NCI-H1694 treated with DMSO at 0.1 percent for 48 hours (cell line): Measurements from ENCODE around the gene FIP1L1.

Experiments used
- DNase-seq: peaks from one replicate; lab custom pipeline; 2025; lab: John Stamatoyannopoulos, UW

The FIP1L1 gene

GRCh38 chr4:53501561-53501960 is 124.1 kb downstream of the FIP1L1 start:
- DNase-seq = no peak

DNA sequence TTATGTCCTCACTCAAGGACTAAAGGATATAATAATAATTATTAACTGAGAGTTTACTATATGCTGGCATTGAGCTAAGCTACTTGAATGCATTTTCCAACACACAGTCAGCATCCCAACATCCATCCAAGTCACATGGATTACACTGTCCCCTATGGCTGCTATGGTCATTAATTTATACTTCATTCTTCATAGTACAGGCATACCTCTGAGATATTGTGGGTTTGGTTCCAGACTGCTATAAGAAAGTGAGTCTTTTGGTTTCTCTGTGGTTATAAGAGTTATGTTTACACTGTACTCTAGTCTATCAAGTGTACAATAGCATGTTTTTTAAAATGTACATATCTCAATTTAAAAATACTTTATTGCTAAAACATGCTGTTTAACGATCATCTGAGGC is 124.7 kb downstream of the FIP1L1 start:
- no peak for DNase-seq

DNA sequence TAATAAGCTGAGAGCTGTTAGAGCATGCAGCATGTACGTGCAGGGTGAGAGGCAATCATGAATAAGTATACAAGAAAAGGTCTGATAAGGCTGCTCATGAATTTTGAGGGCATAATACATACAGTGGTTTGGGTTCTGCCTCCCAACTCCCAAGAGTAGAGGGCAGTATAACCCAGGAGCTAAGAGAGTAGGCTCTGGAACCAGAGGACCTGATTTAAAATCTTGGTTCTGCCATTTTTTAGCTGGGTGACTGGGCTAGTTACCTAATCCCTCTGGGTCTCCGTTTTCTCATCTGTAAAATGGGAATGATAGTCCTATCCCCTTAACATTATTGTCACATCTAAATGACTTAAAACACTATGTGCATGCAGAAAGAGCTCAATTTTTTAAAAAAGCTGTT is 128.5 kb downstream of the FIP1L1 start:
- DNase-seq = no peak

DNA sequence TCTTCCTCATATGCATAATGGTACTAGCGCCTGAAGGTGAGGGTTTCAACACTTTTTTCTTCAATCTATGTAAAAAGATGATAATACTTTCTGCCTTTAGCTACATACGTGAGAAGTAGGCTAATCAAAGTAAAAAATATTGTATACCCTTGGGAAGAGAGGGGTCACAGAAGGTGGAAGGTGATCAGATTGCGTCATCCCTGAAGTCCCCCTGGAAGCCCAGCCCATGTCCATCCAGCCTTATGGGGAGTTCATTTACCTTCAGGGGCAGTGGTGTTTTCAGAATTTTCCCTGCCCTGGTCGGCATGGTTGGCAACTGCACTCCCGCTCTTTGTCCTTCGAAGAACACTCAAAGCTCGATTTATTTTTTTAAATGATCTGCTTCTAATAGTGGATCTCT is 129.6 kb downstream of the FIP1L1 start:
- DNase-seq = no peak

DNA sequence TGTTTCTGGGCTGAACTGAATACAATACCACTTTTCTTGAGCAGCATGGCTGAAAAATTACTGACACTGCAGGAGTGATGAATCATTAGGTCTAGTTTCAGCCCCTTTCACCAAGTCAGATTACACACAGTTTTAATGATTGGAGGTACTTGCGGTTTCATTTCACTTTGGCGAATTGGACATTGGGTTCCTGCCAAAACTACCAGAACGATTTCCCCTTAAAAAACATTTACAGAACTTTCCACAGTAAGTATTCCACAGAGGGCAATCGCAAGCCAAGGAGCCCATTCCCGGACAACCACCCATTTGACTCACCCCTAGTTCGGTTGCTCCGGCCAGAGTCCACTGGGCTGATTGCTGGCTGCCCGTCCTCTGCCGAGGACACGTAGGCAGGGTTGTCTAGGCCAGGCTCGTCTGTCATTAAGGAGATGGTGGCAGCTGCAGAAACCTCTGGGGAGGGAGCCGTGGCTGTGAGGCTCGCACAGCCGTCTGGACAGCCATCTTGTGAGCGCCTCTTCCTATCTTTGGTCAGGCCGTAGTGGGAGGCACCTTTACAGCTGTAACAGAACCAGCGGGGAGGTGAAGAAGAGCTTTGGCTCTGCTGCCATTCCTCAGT is 130.3 kb downstream of the FIP1L1 start:
- no peak for DNase-seq

DNA sequence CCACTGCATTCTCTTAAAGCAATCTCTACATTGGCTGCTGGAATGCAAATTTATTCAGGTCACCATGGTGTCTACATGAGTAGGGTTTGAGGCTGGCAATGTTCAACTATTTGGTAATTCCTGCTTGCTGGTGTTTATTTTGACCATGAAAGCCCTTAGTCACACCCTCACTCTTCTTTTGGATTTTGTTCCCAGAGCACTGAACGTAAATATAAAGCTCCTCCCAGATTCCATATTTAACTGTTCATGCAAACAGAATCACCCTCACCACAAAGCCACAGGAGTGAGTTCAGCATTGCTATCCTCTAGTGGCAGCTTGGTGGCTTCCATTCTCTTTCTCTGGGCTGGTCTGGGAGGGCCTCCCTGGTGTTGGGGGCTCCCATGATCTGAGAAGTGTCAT is 131.0 kb downstream of the FIP1L1 start:
- DNase-seq = no peak

DNA sequence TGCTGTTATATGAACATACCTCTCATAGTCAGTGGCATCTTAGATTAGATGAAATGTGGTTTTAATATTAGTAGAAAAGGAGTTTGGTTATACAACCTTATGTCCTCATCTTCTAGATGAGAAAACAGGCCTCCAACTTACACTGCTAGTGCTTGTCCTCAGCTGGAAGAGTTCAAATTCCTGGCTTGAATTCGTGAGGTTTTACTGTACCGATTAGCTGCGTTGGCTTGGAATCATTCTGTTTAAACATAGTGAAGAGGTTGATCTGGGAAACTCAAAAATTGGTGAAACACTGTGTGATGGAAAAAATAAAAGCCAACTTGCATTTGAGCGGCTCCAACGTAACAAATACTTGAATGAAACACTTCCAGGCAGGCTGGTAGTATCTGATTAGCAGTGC is 132.9 kb downstream of the FIP1L1 start:
- no peak for DNase-seq
